Mucosa of descending colon (tissue), 3 donors: ENCODE measurements around the gene MTMR3. TPM values are rescaled to one million over a fixed set of nuclear protein-coding genes. Genes with fewer than 3 reads are reported as not detected.
A peak's percentile ranks its signal among the peaks of the same experiment; 100 is the strongest.

Source experiments
- ATAC-seq: fragments of 200-7000 bp; cut with Tn5 transposase; one replicate; pipeline ENCODE4 v1.9.1; 2020; ENCODE audit warnings: mild to moderate bottlenecking, moderate library complexity
- DNase-seq, 3 donors: peaks; one replicate each; pipeline ENCODE4 v3.0.0-alpha.2; 2020
- H3K36me3 ChIP-seq: fragments of 200-600 bp; one replicate; pipeline ENCODE4 v1.8.0; 2021; ENCODE audit warnings: low read depth, mild to moderate bottlenecking
- H3K4me1 ChIP-seq: fragments of 200-600 bp; one replicate; pipeline ENCODE4 v1.8.0; 2021; ENCODE audit warnings: low read depth, mild to moderate bottlenecking
- H3K4me3 ChIP-seq: fragments of 200-600 bp; one replicate; pipeline ENCODE4 v1.8.0; 2021; ENCODE audit warnings: mild to moderate bottlenecking
- H3K9me3 ChIP-seq: fragments of 200-600 bp; one replicate; pipeline ENCODE4 v1.8.0; 2021; ENCODE audit warnings: mild to moderate bottlenecking
- CTCF ChIP-seq: fragments of 200-600 bp; IDR thresholded peaks from one replicate; pipeline ENCODE4 v1.8.0; 2022; ENCODE audit warnings: antibody characterized with exemption, mild to moderate bottlenecking
- intact Hi-C, 2 donors: fragments of 100-400 bp; cut with DNase I in 1 of 2; cut with micrococcal nuclease in 1 of 2; formaldehyde crosslinking; loops; one replicate each; pipeline versions ENCODE4 v1.11.0 to v1.11.1; 2022; cut with DNase I, micrococcal nuclease
- total RNA-seq, 3 donors: library from RNA; stranded (reverse); fragmentation: NEBNext Ultra II Directional in 2 of 3; extraction: Animal tissue kit (Norgen Biotek cat#: 25700) in 2 of 3; gene quantifications; one replicate each; pipeline versions ENCODE4 v1.2.1 to v1.2.4, GENCODE V29; 2021 to 2023
- donor health status: DM: no; HTN: no; CAD: no; lungs with moderate emphysema.
- donor health status: DM: no; HTN: no; CAD: no.
- donor health status: DM: no; HTN: yes; CAD: no.

Gene MTMR3
- total RNA-seq, 3 donors from 2014 or later = 47.7 to 59.8 (median 54.4) TPM

GRCh38 chr22:29949872-29950271 is 66.9 kb downstream of the MTMR3 start:
- intact Hi-C loops = no loop called here
- ATAC-seq = no peak
- no peak for DNase-seq

DNA sequence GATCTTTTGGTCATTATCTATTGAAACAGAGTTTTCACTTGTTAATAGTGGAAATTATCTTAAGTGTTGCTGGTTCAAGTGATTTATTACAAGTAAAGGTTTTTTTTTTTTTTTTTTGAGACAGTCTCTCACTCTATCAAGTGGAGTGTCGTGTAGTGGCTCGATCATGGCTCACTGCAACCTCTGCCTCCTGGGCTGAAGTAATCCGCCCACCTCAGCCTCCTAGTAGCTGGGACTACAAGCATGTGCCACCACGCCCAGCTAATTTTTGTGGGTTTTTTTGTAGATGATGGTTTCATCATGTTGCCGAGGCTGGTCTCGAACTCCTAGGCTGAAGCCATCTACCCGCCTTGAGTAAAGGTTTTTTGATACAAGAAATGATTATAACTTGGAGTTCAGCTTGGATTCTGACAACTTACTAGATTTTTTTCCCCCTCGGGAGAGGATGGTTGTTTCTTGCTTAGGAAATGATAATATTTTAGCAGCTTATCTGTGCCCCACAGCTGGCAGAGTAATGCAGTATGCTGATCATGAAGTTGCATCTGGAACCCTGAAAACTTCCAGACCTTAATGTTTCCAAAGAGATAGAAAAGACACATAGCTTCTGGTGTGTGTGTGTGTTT is 68.9 kb downstream of the MTMR3 start:
- ATAC-seq (no peak), DNase-seq (no peak)
- Histone ChIP-seq H3K4me3 (no peak overlapping the region), H3K4me1 (no peaks in the 10 kb centered on the region), H3K36me3 (no peaks in the 10 kb centered on the region), H3K9me3 (no peaks in the 10 kb centered on the region)
- intact Hi-C loops = no loop called here
- TF ChIP-seq CTCF = no peak

More at GRCh38 chr22:29949872-29950271, 66.9 kb downstream of the MTMR3 start:
- no peaks in the 10 kb centered on the region for H3K9me3 ChIP-seq
- no peaks in the 10 kb centered on the region for H3K36me3 ChIP-seq
- H3K4me3 ChIP-seq = no peak overlapping the region
- H3K4me1 ChIP-seq = peaks cover 6% of the 10 kb centered on the region
- TF ChIP-seq CTCF = no peak

DNA sequence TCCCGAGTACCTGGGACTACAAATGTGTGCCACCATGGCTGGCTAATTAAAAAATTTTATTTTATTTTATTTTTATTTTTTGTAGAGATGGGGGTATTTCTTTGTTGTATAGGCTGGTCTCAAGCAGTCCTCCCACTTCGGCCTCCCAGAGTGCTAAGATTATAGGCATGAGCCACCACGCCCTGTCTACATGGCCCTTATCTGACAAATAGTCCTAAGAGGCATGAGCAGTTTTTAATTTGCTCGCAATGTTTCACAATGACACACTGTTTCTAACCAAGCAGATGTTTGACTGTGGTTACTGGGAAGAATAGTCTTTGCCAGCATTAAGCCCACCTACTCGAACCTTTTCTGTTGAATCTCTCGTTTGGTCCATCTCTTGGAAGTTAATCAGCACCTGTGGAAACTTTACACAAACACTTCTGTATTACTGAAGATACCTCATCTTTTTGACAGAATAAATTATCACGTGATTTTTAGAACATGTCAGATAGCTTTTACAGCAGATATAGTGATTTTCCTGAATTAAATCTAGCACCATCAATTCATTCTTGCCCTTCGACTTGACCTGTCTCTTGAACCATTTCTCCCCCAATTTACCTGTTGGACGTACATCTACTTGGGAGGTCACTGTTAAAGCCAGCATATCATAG is 71.4 kb downstream of the MTMR3 start:
- H3K36me3 ChIP-seq = no peaks in the 10 kb centered on the region
- DNase-seq = no peak
- H3K9me3 ChIP-seq = no peaks in the 10 kb centered on the region
- H3K4me3 ChIP-seq = no peak overlapping the region
- peaks cover 9% of the 10 kb centered on the region for H3K4me1 ChIP-seq
- TF ChIP-seq CTCF = no peak
- intact Hi-C loops = no loop called here
- peak; percentile 60 for ATAC-seq

- ATAC-seq (no peak), DNase-seq (no peak)
- H3K36me3 ChIP-seq = no peaks in the 10 kb centered on the region
- peaks cover 9% of the 10 kb centered on the region for H3K4me1 ChIP-seq
- TF ChIP-seq CTCF = no peak
- H3K4me3 ChIP-seq = no peak overlapping the region
- intact Hi-C loops = no loop called here
- no peaks in the 10 kb centered on the region for H3K9me3 ChIP-seq
Measured at GRCh38 chr22:29956680-29957079, 73.7 kb downstream of the MTMR3 start.

- intact Hi-C loops = no loop called here
- ATAC-seq = peak; percentile 86
- H3K4me1 ChIP-seq = peaks cover 9% of the 10 kb centered on the region
Measured at GRCh38 chr22:29958170-29958569, 75.2 kb downstream of the MTMR3 start.

More at GRCh38 chr22:29958170-29958569, 75.2 kb downstream of the MTMR3 start:
- Histone ChIP-seq H3K4me3 (no peak overlapping the region), H3K9me3 (no peaks in the 10 kb centered on the region), H3K36me3 (no peaks in the 10 kb centered on the region)
- no peak for TF ChIP-seq CTCF
- DNase-seq = no peak
